Adrenal gland (tissue), 5 donors: ENCODE measurements around the gene MTHFD1L.

Source experiments
- CTCF ChIP-seq, 6 experiments: fragments of 450-650 bp in 4 of 6; fragments of 200-600 bp in 2 of 6; sonication (generic) in 1 of 6; IDR thresholded peaks; 1 replicate in 5 of 6; 2 replicates in 1 of 6; pipeline versions ENCODE4 v1.5.1 to v1.8.0; 2016 to 2021; ENCODE audit warnings: antibody characterized with exemption in 6 of 6, mild to moderate bottlenecking in 2 of 6, moderate library complexity in 1 of 6
- POLR2A ChIP-seq, 2 donors: fragments of 450-650 bp; IDR thresholded peaks; one replicate each; pipeline ENCODE4 v1.6.1; 2017; ENCODE audit warnings: antibody characterized with exemption in 2 of 2, mild to moderate bottlenecking in 2 of 2, moderate library complexity in 1 of 2
- donor health status: DM: no; HTN: no; CAD: no.

- TF ChIP-seq CTCF (IDR thresholded peaks at IDR 0.05) (no peak), POLR2A (IDR thresholded peaks at IDR 0.05) (no peak)
Measured at GRCh38 chr6:151010071-151010470, 144.6 kb downstream of the MTHFD1L start.
